Pancreas (tissue), 10 donors: ENCODE data around the gene SLC12A8. TPM values are rescaled to one million over a fixed set of nuclear protein-coding genes. Genes with fewer than 3 reads are reported as not detected.
A peak's percentile ranks its signal among the peaks of the same experiment; 100 is the strongest.

ENCODE experiments used
- ATAC-seq, 4 donors: fragments of 200-7000 bp; cut with Tn5 transposase; one replicate each; pipeline versions ENCODE4 v1.8.0 to v1.9.1; 2020; ENCODE audit warnings: mild to moderate bottlenecking in 4 of 4, moderate library complexity in 4 of 4
- DNase-seq, 6 donors: peaks; one replicate each; pipeline ENCODE4 v3.0.0-alpha.2; 2020
- FAIRE-seq: peaks from 2 replicates; lab custom pipeline; 2012; peaks lifted over from hg19 to GRCh38; lab: Jason Lieb, UNC
- H3K27ac ChIP-seq, 4 donors: fragments of 200-600 bp; sonication (generic); 1 replicate in 3 of 4; 2 replicates in 1 of 4; pipeline versions ENCODE4 v1.5.0 to v1.8.0; 2020
- H3K27me3 ChIP-seq, 4 donors: fragments of 200-600 bp; one replicate each; pipeline ENCODE4 v1.8.0; 2021
- H3K36me3 ChIP-seq, 3 donors: fragments of 200-600 bp; sonication (generic) in 1 of 3; one replicate each; pipeline versions ENCODE4 v1.5.0 to v1.8.0; 2020 to 2021
- H3K4me1 ChIP-seq, 3 donors: fragments of 200-600 bp; one replicate each; pipeline ENCODE4 v1.8.0; 2021
- H3K4me3 ChIP-seq, 4 donors: fragments of 200-600 bp; sonication (generic) in 2 of 4; one replicate each; pipeline versions ENCODE4 v1.5.0 to v1.8.0; 2020 to 2021
- H3K9me3 ChIP-seq, 4 donors: fragments of 200-600 bp; one replicate each; pipeline ENCODE4 v1.8.0; 2021
- WGBS, 2 donors: extraction: QIAGEN DNeasy Blood & Tissue Kit; methylation state at CpG; one replicate each; pipeline ENCODE4 v1.1.7; 2013; 5-methylcytosine and 5-hydroxymethylcytosine counted together
- intact Hi-C, 3 donors: fragments of 100-400 bp; cut with DNase I; formaldehyde crosslinking; loops; one replicate each; pipeline versions ENCODE4 v1.11.1 to v1.14.2; 2022
- polyA plus RNA-seq, 2 donors: library from polyadenylated mRNA; stranded (reverse); fragments of 200-250 nt; gene quantifications; one replicate each; pipeline ENCODE4 v1.2.3, GENCODE V29; 2013
- total RNA-seq, 6 donors: library from RNA; stranded (reverse); fragmentation: NEBNext Ultra II Directional in 4 of 6; extraction: Animal tissue kit (Norgen Biotek cat#: 25700) in 4 of 6; gene quantifications; one replicate each; pipeline versions ENCODE4 v1.2.1 to v1.2.4, GENCODE V29; 2021 to 2023
- TF ChIP-seq, protein P1 (sequence below), 4 donors: fragments of 200-600 bp; sonication (generic) in 3 of 4; IDR thresholded peaks; one replicate each; pipeline versions ENCODE4 v1.5.0 to v1.8.0; 2021; ENCODE audit warnings: antibody characterized with exemption in 4 of 4
- donor health status: healthy with polysubstance abuse.
- donor health status: DM: no; HTN: no; CAD: no; lungs with moderate emphysema.
- donor health status: DM: no; HTN: no; CAD: no.
- donor health status: control.
- donor health status: control.
- donor health status: Bipolar disorder and iron deficiency.
- donor health status: DM: yes; HTN: yes; CAD: no.
- donor health status: DM: no; HTN: no; CAD: no.
- donor health status: DM: no; HTN: no; CAD: no.
- donor health status: DM: yes; HTN: yes; CAD: no.

SLC12A8 gene
- total and polyA plus RNA-seq, 8 donors, result 6.6 to 16.2 (median 12.5) TPM

DNA sequence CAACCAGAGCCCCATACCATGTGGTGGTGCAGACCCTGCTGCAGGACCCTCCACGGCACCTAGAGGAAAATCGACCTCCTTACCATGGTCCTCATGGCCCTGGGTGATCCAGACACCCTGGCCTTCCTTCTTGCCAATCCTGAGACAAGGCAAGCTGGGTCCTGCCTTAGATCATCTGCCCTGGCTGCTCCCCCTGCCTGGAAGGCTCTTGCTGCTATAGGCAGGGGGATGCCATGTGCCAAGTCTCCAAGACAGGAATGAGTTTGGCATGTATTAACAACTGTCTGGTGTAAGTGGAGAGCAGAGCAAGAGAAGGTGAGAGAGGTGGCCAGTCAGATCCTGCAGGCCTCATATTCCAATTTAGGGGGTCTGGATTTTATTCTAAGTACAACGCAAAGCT is 164.3 kb downstream of the SLC12A8 start:
- H3K27me3 ChIP-seq, result no peaks in the 10 kb centered on the region
- peaks cover 0 to 13% (median 0%) of the 10 kb centered on the region in 3 donors for H3K4me1 ChIP-seq
- H3K9me3 ChIP-seq, result no peaks in the 10 kb centered on the region
- FAIRE-seq (no peak), ATAC-seq (no peak), DNase-seq (no peak)
- intact Hi-C loops, result no loop called here
- WGBS, 2 donors, result 77 to 81% methylated on average over 3 of the region's 3 CpGs
- no peak overlapping the region for H3K27ac ChIP-seq
- no peak overlapping the region for H3K4me3 ChIP-seq
- TF ChIP-seq, protein P1, sequence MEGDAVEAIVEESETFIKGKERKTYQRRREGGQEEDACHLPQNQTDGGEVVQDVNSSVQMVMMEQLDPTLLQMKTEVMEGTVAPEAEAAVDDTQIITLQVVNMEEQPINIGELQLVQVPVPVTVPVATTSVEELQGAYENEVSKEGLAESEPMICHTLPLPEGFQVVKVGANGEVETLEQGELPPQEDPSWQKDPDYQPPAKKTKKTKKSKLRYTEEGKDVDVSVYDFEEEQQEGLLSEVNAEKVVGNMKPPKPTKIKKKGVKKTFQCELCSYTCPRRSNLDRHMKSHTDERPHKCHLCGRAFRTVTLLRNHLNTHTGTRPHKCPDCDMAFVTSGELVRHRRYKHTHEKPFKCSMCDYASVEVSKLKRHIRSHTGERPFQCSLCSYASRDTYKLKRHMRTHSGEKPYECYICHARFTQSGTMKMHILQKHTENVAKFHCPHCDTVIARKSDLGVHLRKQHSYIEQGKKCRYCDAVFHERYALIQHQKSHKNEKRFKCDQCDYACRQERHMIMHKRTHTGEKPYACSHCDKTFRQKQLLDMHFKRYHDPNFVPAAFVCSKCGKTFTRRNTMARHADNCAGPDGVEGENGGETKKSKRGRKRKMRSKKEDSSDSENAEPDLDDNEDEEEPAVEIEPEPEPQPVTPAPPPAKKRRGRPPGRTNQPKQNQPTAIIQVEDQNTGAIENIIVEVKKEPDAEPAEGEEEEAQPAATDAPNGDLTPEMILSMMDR (IDR thresholded peaks at IDR 0.05), result no peak
- H3K36me3 ChIP-seq, result no peaks in the 10 kb centered on the region

DNA sequence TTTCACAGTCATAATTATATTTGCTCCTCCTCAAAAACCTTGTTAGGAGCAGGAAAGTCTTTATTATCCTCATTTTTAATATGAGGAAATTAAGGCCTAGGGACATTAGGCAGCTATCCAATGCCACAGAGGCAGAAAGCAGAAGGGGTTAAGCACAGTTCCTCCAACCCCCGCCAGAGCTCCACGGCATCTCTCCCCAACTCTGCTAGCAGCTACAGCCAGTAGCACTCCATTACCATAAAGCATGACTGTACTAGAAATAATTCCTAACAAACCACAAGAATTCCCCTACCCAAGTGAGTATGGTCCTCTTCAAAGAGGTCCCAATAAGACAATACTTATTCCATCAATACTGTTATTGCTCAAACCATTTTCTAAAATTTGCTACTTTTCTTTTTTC is 166.6 kb downstream of the SLC12A8 start:
- ATAC-seq (peak in 1 of 4 donors; percentile 24), FAIRE-seq (no peak), DNase-seq (no peak)
- no peaks in the 10 kb centered on the region for H3K36me3 ChIP-seq
- peaks cover 0 to 3% (median 0%) of the 10 kb centered on the region in 3 donors for H3K4me1 ChIP-seq
- TF ChIP-seq, protein P1 (IDR thresholded peaks at IDR 0.05), result no peak
- no peaks in the 10 kb centered on the region for H3K27me3 ChIP-seq
- no peak overlapping the region for H3K27ac ChIP-seq
- 55 to 66% methylated on average over 2 of the region's 2 CpGs for WGBS, 2 donors
- no peaks in the 10 kb centered on the region for H3K9me3 ChIP-seq
- H3K4me3 ChIP-seq, result no peak overlapping the region
- intact Hi-C loops, result no loop called here

DNA sequence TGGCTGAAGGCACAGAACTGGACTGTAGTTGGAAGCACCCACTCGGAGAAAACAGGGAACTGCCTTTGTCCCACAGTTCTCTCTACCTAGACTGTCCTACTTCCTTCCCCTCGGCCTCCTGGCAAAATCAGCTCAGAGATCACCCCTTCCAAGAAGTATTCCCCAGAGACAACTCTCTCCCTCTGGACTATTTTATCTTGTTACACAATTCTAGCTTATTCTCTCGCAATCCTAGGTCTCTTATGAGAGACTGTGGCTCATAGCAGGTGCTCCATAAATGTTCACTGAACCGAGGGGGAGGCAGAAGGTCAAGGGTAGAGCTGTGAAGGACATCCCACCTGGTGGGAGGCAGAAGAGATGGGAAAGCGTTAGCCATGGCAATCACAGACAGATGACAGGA is 167.4 kb downstream of the SLC12A8 start:
- H3K4me3 ChIP-seq, result no peak overlapping the region
- intact Hi-C loops, result no loop called here
- ATAC-seq (no peak), DNase-seq (no peak), FAIRE-seq (no peak)
- no peaks in the 10 kb centered on the region for H3K27me3 ChIP-seq
- TF ChIP-seq, protein P1 (IDR thresholded peaks at IDR 0.05), result no peak
- H3K27ac ChIP-seq, result no peak overlapping the region
- no peaks in the 10 kb centered on the region for H3K36me3 ChIP-seq
- H3K4me1 ChIP-seq, result peaks cover 0 to 3% (median 0%) of the 10 kb centered on the region in 3 donors
- WGBS, 2 donors, result 67 to 70% methylated on average over 5 of the region's 5 CpGs
- H3K9me3 ChIP-seq, result no peaks in the 10 kb centered on the region

DNA sequence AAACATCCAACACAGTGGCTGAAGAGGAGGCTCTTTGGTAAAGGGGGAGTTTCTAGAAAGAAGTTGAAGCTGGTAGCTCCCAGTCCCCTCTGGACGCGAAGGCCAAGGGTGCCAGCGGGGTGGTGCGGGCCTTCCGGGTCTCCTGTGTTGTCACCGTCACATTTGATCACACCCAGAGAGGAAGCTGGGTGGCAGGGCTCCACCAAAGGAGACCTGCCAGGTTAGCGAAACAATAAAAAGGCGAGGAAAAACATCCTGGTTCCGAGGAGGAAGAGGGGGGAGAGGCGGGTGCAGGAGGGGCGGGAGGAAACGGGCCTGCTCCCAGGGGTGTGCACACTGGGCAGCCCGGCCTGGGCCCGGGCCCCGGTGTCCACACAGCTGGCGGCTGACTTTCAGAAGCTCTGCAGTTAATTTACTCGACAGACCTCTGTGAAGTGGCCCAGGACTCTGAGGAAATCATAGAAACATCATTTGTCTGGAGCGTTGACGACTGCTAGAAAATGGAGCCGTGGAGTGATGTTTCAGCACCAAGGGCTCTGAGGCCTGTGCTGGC is 168.9 kb downstream of the SLC12A8 start:
- Histone ChIP-seq H3K36me3 (no peaks in the 10 kb centered on the region), H3K4me3 (no peak overlapping the region), H3K4me1 (peaks cover 0 to 4% (median 3%) of the 10 kb centered on the region in 3 donors), H3K9me3 (no peaks in the 10 kb centered on the region), H3K27me3 (no peaks in the 10 kb centered on the region), H3K27ac (peak overlapping the region; percentile 11 to 75 (median 56))
- ATAC-seq, result peak; percentile 57 to 73 (median 65)
- intact Hi-C loops, result no loop called here
- no peak for FAIRE-seq
- no peak for DNase-seq
- 50 to 60% methylated on average over 20 of the region's 20 CpGs for WGBS, 2 donors
- TF ChIP-seq, protein P1 (IDR thresholded peaks at IDR 0.05), result no peak

DNA sequence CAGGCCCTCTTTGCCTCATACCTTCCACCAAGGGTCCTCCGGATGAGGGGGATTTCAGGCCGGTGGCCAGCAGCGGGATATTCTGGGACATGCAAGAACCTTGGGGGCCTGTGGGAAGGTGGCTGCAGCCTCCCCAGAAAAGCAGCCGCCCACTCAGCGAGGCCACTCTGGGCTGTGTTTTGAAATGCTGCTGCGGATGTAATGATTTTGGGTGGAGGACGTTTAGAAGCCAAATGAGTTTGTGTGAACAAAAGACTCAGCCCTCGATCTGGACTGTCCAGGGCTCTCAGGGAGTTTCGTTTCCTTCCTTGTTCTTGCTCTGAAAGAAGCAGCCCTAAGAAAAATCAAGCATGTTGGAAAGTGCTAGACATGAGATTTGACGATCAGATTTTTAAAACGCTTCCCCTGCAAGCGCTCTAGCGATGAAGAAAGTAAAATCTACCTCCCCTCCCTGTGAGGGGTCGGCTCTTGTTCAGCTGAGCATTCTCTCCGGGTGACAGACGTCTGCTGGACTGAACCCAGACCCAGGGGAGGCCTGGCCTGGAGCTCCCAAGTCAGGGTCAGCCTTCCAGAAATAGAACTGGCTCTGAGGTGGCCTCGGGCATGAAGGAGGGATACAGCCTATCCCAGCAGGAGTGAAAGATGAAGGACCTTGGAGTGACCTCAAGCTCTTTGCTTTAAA is 169.7 kb downstream of the SLC12A8 start:
- Histone ChIP-seq H3K9me3 (no peaks in the 10 kb centered on the region), H3K4me3 (no peak overlapping the region), H3K36me3 (no peaks in the 10 kb centered on the region), H3K27ac (peak overlapping the region; percentile 11 to 75 (median 56)), H3K27me3 (no peaks in the 10 kb centered on the region), H3K4me1 (peaks cover 0 to 4% (median 3%) of the 10 kb centered on the region in 3 donors)
- WGBS, 2 donors, result 64 to 67% methylated on average over 17 of the region's 17 CpGs
- DNase-seq (no peak), ATAC-seq (peak; percentile 24 to 39 (median 33)), FAIRE-seq (no peak)
- TF ChIP-seq, protein P1 (IDR thresholded peaks at IDR 0.05), result no peak
- intact Hi-C loops, result no loop called here
